HepG2 (cell line): Measurements from ENCODE around the gene SCUBE2.

Experiments used
- GATAD2A ChIP-seq: IDR thresholded peaks from 2 replicates; pipeline ENCODE4 v1.6.1; 2016
- JUN ChIP-seq: sonication (generic); formaldehyde crosslinking; IDR thresholded peaks from 2 replicates; pipeline ENCODE4 v1.4.0; 2020; ENCODE audit warnings: mild to moderate bottlenecking, missing genetic modification reagents
- POLR2A ChIP-seq, 2 experiments: IDR thresholded peaks; 2 replicates each; pipeline ENCODE4 v1.6.1; 2011; ENCODE audit warnings: low read depth in 2 of 2, low read length in 2 of 2, mild to moderate bottlenecking in 1 of 2, moderate library complexity in 1 of 2; ENCODE audit not compliant: insufficient read depth in 1 of 2
- ZNF44 ChIP-seq: sonication (generic); formaldehyde crosslinking; IDR thresholded peaks from 2 replicates; pipeline ENCODE4 v1.5.1; 2020; ENCODE audit warnings: mild to moderate bottlenecking, missing genetic modification reagents
- TF ChIP-seq, protein P1 (sequence below): sonication (generic); formaldehyde crosslinking; IDR thresholded peaks from 2 replicates; pipeline ENCODE4 v1.5.0; 2020; ENCODE audit warnings: mild to moderate bottlenecking, missing genetic modification reagents, moderate library complexity
- TF ChIP-seq, protein P2 (sequence below): IDR thresholded peaks from 2 replicates; pipeline ENCODE4 v1.6.1; 2016

DNA sequence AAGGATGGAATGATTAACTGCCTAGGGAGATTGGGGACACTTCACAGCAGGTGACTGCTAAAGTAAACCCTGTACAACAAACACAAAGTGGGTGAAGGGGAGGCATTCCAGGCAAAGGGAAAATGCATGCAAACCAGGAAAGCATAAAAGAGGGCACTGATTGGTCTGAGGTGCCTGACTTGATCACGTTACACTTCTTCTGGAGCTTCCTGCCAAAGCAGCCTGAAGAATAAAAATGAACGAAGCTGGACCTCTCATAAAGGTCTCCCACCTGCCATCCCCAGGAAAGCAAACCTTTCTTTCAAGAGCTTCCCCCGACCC lies 46.7 kb upstream of the SCUBE2 start:
- TF ChIP-seq ZNF44 (no peak), GATAD2A (no peak), POLR2A (IDR thresholded peaks at IDR 0.05; ENCODE audit: insufficient read depth in 1 of 2, low read depth in 2 of 2, low read length in 2 of 2) (no peak), JUN (CRISPR knock-in tag) (no peak)
- TF ChIP-seq, protein P1, sequence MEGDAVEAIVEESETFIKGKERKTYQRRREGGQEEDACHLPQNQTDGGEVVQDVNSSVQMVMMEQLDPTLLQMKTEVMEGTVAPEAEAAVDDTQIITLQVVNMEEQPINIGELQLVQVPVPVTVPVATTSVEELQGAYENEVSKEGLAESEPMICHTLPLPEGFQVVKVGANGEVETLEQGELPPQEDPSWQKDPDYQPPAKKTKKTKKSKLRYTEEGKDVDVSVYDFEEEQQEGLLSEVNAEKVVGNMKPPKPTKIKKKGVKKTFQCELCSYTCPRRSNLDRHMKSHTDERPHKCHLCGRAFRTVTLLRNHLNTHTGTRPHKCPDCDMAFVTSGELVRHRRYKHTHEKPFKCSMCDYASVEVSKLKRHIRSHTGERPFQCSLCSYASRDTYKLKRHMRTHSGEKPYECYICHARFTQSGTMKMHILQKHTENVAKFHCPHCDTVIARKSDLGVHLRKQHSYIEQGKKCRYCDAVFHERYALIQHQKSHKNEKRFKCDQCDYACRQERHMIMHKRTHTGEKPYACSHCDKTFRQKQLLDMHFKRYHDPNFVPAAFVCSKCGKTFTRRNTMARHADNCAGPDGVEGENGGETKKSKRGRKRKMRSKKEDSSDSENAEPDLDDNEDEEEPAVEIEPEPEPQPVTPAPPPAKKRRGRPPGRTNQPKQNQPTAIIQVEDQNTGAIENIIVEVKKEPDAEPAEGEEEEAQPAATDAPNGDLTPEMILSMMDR (CRISPR knock-in tag), result no peak
- TF ChIP-seq, protein P2, sequence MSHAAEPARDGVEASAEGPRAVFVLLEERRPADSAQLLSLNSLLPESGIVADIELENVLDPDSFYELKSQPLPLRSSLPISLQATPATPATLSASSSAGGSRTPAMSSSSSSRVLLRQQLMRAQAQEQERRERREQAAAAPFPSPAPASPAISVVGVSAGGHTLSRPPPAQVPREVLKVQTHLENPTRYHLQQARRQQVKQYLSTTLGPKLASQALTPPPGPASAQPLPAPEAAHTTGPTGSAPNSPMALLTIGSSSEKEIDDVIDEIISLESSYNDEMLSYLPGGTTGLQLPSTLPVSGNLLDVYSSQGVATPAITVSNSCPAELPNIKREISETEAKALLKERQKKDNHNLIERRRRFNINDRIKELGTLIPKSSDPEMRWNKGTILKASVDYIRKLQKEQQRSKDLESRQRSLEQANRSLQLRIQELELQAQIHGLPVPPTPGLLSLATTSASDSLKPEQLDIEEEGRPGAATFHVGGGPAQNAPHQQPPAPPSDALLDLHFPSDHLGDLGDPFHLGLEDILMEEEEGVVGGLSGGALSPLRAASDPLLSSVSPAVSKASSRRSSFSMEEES (CRISPR knock-in tag), result no peak
